HG03469 (cell line): ENCODE measurements around the gene CDKN1C.

Source experiments
- ATAC-seq: cut with Tn5 transposase; IDR thresholded peaks from one replicate; pipeline ENCODE4 v1.9.1; 2021; ENCODE audit warnings: mild to moderate bottlenecking, moderate library complexity, moderate number of reproducible peaks; ENCODE audit not compliant: unreplicated experiment

Gene CDKN1C

DNA sequence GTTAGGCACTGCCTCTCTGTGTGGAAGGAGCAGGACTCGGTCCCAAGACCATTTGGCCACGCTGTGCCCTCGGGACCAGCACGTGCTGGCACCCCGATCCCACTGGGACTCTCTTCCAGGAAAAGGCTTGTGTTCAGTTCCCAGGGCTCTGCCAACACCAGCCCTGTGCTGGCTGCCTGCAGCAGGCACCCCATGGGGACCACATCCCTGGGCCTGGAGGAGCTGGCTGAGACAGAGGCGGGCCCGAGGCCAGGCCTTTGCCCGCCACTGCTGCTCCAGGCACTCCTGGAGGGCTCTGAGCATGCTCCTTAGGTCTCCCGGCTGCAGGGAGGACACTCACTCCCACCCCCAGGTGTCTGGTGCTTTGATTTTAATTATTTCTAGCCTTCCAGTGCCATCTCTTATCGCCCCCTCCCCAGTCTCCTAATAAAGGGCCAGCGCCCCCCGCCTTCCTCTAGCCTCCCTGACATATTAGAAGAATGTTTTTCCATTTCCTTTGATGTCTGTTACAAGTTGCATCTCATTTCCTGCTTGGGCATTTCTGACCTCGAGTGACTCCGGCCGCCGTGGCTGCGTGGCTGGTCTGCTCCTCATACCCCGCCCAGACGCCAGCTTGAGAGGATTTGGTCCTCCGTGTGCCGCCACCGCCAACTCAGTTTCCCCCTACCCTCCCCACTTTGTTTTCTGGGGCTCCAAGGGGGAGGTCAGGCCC is 14.4 kb downstream of the CDKN1C start:
- no peak for ATAC-seq

DNA sequence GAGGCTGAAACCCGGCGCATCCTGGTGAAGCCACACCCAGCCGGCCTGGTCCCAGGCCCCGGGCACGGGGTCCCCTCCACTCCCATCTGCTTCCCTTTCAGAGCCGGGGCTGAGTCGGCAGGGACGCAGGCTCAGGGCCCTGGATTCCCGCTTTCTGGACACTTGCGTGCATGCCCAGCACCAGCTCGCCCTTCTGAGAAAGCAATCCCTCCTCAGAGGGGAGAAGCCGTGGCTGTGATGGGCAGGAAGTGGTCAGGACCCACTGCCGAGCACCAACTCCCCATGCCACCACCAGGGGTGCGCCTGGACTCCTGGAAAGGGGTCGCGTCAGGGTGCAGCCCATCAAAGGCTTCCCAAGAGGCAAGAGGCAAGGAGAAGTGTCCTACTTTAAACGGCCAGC is 15.1 kb downstream of the CDKN1C start:
- ATAC-seq, result no peak

DNA sequence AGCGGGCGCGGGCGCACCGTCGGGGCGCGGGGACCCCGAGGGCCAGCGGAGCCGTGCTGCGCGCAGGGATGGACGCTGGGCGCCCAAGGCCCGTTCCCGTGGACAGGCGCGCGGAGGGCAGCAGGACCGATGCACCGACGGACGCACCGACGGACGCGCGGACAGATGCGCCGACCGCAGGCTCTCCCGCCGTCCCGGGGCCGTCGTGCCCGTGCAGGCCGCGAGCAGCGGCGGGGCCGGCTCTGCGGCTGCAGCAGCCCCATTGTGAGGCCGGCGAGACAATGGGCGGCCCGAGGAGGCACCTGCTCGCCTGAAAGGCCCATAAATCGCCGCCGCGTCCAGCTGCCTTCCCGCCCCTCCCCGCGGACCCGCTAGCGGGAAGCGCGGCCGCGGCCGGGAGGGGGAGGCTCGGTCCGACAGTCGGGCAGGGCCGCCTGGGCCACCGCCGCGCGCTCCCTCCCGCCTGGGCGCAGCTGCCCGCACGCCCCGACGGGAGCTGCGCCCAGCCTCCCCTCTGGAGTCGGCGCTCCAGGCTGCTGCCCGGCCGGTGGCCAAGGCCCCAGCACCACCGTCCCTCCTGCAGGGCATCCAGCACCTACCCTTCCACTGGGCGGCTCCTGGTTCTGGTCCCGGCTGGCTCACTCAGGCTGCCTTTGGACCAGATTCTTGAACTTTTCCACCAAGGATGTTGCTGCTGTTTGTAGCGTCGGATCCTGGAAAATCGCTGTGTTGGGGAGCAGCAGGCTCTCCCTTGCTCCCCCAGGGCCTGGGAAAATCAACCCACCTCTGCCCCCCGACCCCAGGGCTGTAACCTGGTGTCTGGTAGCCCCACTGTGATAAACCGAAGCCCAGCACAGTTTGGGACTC is 15.8 kb downstream of the CDKN1C start:
- no peak for ATAC-seq

DNA sequence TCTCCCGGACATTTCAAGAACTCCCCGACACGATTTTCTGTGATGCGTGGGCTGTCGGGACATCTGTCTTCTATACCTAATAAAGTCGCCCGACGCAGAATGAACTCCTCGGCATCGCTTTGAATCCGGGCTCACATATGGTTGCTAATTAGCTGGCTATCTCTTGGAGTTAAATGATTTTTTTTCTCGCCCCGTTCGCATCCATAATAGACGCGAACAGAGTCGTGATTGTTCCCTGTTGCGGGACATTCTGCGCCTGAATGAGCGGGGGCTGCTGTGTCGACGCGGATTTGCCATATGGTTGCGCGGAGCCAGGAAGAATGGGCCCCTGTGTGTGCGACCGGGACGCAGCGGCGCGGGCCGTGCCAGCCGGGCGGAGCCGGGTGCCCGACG is 16.4 kb downstream of the CDKN1C start:
- ATAC-seq, result no peak

DNA sequence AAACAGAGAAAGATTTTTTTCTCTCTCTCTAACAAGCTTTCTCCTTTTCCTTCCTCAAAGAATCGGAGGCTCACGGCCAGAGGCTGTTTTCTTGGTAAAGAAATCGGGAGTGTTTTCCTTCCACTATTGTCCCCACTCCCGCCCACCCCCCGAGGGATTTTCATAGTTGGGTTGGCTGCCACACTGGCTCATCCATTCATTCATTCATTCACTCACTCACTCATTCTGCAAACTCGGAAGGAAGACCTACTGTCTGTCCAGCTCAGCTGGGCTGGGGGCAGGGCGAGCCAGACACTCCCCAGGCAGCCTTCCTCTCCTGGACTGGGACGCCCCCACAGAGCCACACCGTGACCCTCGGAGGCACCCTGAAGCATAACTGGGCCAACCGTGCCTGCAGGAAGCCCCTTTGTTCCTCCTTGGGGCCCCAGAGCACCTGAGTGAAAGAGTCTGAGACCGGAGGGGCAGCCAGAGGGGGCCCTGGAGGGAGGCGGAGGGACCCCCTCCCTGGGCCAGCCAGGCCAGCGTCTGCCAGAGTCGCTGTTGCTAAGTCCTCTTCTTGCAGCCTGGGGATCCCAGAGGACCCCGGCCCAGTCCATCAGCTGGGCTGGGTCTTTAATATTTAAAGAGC is 17.0 kb downstream of the CDKN1C start:
- ATAC-seq, result no peak

DNA sequence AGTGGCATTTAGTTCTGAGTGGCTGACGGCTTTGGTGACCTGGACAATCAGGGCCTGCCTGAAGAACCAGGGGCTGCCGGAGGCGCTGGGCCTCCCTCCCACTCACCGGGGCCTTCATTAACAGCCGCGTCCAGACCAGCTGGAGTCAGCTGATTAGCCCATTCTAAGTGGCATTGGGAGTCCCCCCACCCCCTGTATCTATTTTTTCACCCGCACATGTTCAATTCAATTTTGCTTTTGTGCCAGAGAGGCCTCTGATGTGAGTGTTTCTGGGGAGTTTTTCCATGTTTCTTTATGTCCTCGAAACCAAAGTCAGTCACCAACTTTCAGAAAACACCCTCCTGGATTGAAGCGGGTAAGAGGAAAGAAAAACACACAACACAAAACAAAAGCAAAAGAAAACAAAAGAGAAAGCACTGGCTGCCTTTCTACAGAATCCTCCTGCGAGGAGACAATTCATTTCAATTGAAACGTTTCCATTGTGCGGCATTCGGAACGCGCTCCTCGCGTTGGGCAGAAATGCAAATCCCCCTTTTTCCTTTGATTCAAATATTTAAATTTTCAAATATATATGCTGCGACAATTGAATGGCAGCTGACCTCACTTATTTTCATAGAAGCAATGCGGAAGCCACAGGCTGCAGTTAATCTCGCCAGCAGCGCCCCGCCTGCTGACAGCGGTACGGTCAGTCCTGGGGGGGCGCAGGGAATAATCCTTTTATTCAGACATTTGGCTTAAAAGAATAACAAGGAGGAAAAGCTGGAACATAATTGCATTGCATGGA is 17.7 kb downstream of the CDKN1C start:
- ATAC-seq, result no peak

DNA sequence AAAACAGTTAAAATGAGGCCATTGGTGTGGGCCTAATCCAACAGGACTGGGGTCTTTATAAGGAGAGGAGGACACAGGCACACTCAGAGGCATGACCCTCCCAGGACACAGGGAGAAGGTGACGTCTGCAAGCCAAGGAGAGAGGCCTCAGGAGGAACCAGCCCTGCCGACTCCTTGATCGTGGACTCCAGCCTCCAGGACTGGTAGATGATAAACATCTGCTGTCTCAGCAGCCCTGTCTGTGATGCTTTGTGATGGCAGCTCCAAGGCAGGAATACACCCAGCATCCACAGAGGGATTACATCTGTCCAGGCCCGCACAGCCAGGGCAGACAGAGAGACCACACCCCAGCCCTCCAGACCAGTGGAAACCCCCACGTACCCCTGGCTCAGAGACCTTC is 18.4 kb downstream of the CDKN1C start:
- no peak for ATAC-seq

DNA sequence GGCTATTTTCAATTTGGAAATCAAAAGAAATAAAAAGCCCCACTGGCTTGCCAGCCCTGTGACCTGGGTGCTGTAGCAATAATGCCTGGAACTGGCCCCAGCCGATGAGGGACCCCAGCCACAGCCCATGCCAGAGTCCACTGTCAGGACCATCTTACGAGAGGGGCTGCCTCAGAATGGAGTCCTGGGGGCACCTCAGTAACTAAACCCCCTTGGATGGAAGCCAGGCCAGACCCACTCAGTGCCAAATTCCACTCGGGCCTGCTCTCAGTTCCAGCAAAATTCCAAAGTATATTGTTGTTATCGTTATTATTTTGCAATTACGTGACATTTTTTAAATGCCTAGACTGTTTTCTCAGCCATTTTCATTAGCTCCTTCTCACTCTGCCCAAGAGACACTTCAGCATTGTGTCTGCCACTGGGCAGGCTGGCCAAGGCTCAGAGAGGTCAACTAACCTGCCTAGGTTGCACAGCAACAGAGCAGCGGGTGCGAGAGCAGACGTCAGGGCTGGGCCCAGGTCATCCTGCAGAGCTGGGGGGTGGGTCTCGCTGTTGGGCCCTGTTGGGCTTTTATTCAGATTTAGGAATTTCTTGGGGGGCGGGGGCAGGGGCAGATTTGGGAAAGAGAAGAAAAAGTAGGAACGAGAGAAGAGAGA is 19.5 kb downstream of the CDKN1C start:
- no peak for ATAC-seq

DNA sequence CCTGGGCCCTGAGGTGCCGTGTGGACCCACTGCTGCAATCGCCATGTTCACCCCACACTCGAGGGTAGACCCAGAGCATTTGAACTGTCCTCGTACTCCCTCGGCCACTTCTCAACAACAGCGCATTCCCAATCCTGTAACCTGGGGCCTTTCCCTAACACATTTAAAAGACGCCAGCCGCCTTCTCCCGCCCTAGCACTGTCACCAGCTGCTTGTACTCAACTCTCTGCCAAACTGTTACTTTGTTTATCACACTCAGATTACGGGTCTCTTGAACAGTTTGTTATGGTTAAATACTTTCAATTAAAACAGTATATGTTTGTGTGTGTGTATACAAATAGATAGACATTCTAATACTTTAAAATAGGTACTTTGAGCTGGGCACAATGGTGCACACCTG is 20.7 kb downstream of the CDKN1C start:
- ATAC-seq, result no peak

DNA sequence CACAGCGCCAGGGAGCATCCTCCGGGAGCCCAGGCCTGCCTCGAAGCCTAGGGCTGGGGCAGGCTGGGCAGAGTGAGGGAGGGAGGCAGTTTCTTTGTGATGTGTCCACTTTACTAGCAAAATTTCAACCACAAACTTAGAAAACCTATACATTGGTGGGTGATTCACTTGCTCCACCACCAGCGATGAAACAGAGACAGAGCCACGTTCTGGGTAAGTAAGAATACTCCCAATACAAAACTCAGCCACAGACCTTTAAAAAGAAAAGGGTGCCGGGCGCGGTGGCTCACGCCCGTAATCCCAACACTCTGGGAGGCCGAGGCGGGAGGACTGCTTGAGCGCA is 22.3 kb downstream of the CDKN1C start:
- ATAC-seq, result no peak

DNA sequence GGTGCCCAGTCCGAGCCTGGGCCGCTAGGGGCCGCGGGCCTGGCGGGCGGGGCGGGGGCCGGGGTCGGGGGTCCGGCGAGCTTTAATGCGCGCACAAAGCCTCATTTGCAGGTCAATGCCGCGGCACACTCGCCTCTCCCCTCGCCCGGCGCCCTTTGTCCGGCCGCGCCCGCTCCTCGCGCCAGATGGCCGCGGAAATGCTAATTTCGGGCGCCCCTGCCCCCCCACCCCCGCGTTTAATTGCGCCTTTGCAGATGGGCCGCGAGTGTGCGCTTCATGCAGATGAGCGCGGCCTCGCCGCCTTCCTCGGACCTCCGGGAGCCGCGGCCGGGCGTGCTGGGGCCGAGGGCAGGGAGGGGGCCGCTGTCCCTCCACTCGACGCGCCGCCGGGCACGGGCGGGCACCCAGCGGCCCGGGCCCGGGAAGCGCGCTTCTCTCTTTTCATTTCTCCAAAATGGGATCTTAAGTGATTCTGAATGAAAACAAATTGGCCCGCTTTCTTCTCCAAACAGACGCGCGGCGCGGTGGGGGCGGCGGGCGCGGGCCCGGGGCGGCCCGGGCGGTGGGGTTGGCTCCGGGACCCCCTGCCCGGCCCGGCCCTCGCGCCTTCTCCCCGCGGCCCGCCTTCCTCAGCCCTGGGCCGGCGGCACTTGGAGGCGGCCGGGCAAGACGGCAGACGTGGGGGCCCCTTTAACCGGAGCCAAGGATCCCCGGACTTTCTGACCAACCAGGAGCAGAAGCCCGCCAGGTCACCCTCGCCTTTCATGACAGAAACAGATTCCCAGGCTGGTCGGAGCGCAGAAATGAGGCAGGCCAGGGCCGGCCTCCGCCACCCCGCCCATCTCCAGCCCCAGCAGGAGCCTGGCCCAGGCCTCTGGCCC is 22.9 kb downstream of the CDKN1C start:
- ATAC-seq, result no peak

DNA sequence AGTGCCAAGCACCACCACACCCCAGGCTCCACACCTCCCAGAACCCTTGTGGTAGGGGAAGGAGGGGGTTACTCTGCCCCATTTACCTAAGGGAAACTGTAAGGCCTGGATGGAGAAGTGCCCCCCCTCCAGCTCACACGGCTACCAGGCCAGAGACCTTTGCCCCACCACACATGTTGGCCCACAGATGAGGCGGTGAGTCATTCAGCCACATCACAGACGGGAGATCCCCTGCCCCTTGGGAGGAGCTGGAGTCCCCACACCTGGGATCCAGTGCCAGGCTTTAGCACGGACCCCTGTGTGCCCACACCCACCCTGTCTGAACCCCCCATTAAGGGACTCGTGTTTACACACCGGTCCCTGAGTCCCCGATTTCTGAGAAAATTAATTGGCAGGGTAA is 24.9 kb downstream of the CDKN1C start:
- ATAC-seq, result no peak

DNA sequence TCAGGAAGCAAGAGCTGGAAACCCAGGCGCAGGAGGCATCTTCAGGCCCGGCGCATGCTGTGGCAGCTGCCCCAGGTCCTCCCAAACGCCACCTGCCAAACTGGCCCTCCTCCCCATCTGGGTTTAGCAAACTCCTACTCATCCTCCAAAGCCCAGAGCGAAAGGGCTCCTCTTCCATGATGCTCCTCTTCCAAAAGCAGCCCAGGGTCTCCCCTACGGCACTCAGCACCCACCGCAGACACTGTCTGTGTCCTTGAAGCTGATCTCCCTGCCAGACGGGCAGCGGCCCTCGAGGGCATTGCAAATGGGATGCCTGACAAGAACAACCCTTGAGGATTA is 25.9 kb downstream of the CDKN1C start:
- ATAC-seq, result no peak

DNA sequence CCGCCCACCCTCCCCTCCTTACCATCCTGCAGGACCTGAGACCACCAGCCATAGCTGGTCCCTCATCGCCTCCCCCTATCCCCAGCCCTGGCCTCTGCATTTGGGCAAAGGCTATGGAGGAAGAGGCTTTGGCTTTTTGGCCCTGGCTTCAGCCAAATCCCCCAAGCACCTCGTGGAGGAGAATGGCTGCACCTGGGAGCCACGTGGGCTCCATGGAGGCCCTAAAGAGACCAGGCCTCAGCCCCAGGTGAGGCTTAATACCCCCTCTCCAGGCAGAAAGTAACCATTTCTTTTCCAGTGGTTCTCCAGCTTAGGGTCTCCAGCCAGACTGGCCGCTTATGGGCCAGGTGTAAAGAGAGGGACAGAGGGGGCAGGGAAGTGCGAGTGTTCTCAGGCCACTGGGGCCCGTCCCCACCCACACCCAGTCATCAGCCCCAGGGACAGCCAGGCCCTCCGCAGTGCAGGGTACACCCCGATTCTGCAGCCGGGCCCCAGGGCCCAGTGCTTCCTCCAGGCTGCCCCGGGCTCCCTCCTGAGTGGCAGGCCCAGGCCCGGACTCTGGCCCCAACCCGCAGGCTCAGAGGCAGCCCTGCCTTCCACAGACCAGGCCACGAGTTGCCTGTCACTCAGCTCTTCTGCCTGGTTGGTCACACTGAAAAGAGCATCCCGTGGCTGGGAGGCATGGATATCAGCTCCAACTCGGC is 26.4 kb downstream of the CDKN1C start:
- ATAC-seq, result no peak

DNA sequence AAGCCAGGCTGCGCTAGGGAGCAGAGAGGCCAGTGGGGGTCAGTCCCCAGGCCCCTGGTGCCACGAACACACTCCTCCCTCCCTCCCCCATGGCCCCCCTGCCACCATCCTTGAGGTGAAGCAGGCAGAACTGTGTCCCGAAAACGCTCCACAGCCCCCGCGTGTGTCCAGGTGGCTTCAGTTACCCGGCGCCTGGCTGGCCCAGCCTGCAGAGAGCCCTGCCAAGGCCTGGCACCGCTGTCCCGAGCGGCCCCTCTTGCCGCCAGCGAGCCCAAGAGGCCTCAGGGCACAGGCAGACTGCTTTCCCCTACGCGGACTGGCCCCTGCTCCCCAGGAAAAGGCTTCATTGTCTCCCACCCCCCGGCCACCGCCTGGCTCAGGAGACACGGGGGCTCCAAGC is 27.7 kb downstream of the CDKN1C start:
- ATAC-seq, result no peak

DNA sequence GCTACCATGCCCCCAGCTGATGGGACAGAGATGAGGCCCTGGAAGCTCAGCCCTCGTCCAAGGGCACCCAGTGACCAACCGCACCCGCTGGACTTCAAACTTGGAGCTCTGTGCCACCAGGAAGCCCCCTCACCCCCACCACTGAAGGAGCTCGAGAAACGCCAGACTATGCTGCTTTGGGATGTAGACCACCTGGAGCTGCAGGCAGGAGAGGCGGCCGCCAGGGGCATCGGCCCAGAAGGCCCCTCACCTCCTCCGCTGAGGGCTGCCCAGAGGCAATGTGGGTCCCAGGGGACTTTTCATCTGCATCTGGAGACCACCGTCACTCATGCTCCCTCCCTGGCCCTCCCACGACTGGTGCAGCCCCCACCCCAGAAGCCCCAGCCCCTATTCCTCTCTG is 28.3 kb downstream of the CDKN1C start:
- no peak for ATAC-seq

DNA sequence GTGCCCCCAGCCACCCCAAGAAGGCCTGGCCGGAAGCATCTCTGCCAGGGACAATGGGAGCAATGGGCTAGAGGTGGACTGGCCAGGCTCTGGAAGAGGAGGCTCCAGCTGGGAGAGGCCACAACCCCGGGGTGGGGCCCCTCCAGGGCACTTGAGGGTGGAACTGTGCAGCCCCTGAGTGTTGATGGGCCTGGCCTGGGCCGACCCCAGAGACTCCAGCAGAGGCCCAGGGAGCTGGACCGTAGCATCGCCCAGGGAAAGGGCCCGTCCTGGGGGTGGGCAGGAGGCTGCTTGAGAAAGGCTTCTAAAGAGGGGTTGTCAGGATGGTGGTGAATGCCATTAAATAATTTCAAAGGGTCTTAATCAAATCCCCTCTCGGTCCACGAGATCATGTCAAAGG is 30.4 kb downstream of the CDKN1C start:
- ATAC-seq, result no peak

DNA sequence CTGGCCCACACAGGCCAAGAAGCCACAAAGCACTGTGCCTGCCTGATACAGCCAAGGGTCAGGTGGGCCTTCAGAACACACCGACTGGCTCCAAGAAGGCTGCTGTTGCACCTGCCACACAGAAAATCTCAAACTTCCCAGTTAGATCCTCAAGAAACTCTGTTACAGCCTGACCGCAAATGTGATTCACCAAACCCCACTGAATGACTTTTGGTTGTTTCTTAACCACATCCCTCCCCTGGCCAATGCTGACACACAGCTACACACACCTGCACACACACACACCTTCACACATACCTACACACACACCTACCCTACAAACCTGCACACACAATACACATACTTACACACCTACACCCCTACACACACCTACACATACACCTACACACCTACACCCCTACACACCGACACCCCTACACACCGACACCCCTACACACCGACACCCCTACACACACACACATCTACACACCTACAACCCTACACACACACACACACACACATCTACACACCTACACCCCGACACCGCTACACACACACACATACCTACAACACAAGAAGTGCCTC is 31.5 kb downstream of the CDKN1C start:
- ATAC-seq, result no peak

DNA sequence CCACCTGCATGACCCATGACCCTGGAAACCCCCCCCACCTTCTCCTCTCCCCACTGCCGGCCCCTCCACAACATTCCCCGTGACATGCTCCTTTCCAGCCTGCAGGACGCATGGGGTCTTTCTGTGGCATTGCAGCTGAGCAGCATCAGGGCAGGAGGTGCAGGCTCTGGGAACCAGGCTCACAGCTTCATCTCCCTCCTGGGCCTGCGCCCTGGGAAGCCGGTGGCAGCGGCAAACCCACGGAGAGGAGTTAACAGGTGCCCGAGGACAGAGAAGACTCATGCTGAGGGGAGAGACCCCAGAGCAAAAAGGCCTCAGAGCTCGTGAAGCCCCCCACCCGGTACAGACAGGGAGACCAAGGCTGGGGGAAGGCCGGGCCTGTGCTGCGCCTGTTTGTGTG is 32.2 kb downstream of the CDKN1C start:
- ATAC-seq, result no peak
